PC-9 (cell line): ENCODE measurements around the gene FA2H. TPM values are rescaled to one million over a fixed set of nuclear protein-coding genes. Genes with fewer than 3 reads are reported as not detected.

Source experiments
- BruUV-seq: library from RNA; stranded (reverse); fragments of 400-500 nt; replicated peaks from 2 replicates; lab custom pipeline; 2021; lab: Mats Ljungman, UMichigan
- CTCF ChIA-PET: fragments of 300-600 bp; sonication (Branson Sonifier 250); formaldehyde crosslinking; loops from one replicate; lab custom pipeline; 2022; ENCODE audit warnings: antibody characterized with exemption; lab: Charles Lee
- POLR2A ChIA-PET: fragments of 300-600 bp; sonication (Branson Sonifier 250); formaldehyde crosslinking; loops from one replicate; lab custom pipeline; 2022; ENCODE audit warnings: antibody characterized with exemption; ENCODE audit not compliant: unreplicated experiment; lab: Charles Lee
- DNase-seq, 2 experiments: peaks; one replicate each; pipeline versions ENCODE4 v3.0.0 to v3.0.0-alpha.2; 2015 to 2022; ENCODE audit warnings: mixed read lengths in 1 of 2
- H2AFZ ChIP-seq: fragments of 200-600 bp; sonication (generic); 2 replicates; pipeline ENCODE4 v1.8.1; 2017; ENCODE audit warnings: antibody characterized with exemption
- H3F3A ChIP-seq: fragments of 200-600 bp; sonication (generic); 2 replicates; pipeline ENCODE4 v1.8.1; 2017; ENCODE audit warnings: antibody characterized with exemption, mild to moderate bottlenecking, low read depth; ENCODE audit not compliant: insufficient read depth
- H3K27ac ChIP-seq: fragments of 200-600 bp; sonication (generic); 2 replicates; pipeline ENCODE4 v1.6.1; 2016; ENCODE audit warnings: mixed run types
- H3K27me3 ChIP-seq: fragments of 200-600 bp; sonication (generic); 2 replicates; pipeline ENCODE4 v1.6.1; 2016; ENCODE audit warnings: low read depth, mixed run types; ENCODE audit not compliant: insufficient read depth
- H3K36me3 ChIP-seq: fragments of 200-600 bp; sonication (generic); 2 replicates; pipeline ENCODE4 v1.6.1; 2016; ENCODE audit warnings: low read depth, mixed run types
- H3K4me1 ChIP-seq: fragments of 200-600 bp; sonication (generic); replicated peaks from 2 replicates; pipeline ENCODE4 v1.6.1; 2016; ENCODE audit warnings: mixed run types; ENCODE audit not compliant: insufficient read depth
- H3K4me2 ChIP-seq: fragments of 200-600 bp; sonication (generic); 2 replicates; pipeline ENCODE4 v1.6.1; 2017; ENCODE audit warnings: mixed run types
- H3K4me3 ChIP-seq: fragments of 200-600 bp; sonication (generic); 2 replicates; pipeline ENCODE4 v1.6.1; 2016; ENCODE audit warnings: mixed run types
- H3K79me2 ChIP-seq: fragments of 200-600 bp; sonication (generic); 2 replicates; pipeline ENCODE4 v1.6.1; 2017; ENCODE audit warnings: low read depth, mixed run types
- H3K9me2 ChIP-seq: fragments of 200-600 bp; sonication (generic); 2 replicates; pipeline ENCODE4 v1.8.1; 2017; ENCODE audit warnings: mild to moderate bottlenecking; ENCODE audit not compliant: insufficient read depth
- H3K9me3 ChIP-seq: fragments of 200-600 bp; sonication (generic); 2 replicates; pipeline ENCODE4 v1.8.1; 2016; ENCODE audit warnings: low read depth; ENCODE audit not compliant: insufficient read depth
- H4K20me1 ChIP-seq: fragments of 200-600 bp; sonication (generic); 2 replicates; pipeline ENCODE4 v1.8.1; 2017; ENCODE audit not compliant: insufficient read depth
- EZH2 ChIP-seq: fragments of 200-600 bp; sonication (generic); IDR thresholded peaks from 2 replicates; pipeline ENCODE4 v1.8.0; 2017; ENCODE audit warnings: antibody characterized with exemption, low read depth
- intact Hi-C: fragments of 100-400 bp; cut with micrococcal nuclease; formaldehyde crosslinking; loops from one replicate; pipeline ENCODE4 v1.10.0; 2022; ENCODE audit not compliant: unreplicated experiment
- total RNA-seq: library from RNA; stranded (reverse); gene quantifications from 2 replicates; pipeline ENCODE4 v1.2.3, GENCODE V29; 2021
- TF ChIP-seq, protein P1 (sequence below): fragments of 200-600 bp; sonication (generic); conservative IDR thresholded peaks from 2 replicates; pipeline ENCODE4 v1.6.1; 2017; ENCODE audit warnings: mixed run types, antibody characterized with exemption, mild to moderate bottlenecking, moderate library complexity

The FA2H gene
- total RNA-seq, 1 experiment from 2014 or later = 3.5 TPM

- intact Hi-C loops = no loop called here
- Histone ChIP-seq H2AFZ (no peak overlapping the region), H3K27me3 (no peaks in the 10 kb centered on the region), H4K20me1 (no peaks in the 10 kb centered on the region), H3K9me3 (no peaks in the 10 kb centered on the region), H3K79me2 (no peaks in the 10 kb centered on the region), H3K4me2 (no peak overlapping the region), H3K27ac (no peak overlapping the region), H3K4me3 (no peak overlapping the region), H3K4me1 (no peaks in the 10 kb centered on the region), H3K9me2 (no peaks in the 10 kb centered on the region), H3K36me3 (no peaks in the 10 kb centered on the region), H3F3A (no peaks in the 10 kb centered on the region; the same call in 1 of the 2 replicates)
- CTCF ChIA-PET = no interaction called here
- POLR2A ChIA-PET = no interaction called here
- no peak for DNase-seq
- TF ChIP-seq, protein P1, sequence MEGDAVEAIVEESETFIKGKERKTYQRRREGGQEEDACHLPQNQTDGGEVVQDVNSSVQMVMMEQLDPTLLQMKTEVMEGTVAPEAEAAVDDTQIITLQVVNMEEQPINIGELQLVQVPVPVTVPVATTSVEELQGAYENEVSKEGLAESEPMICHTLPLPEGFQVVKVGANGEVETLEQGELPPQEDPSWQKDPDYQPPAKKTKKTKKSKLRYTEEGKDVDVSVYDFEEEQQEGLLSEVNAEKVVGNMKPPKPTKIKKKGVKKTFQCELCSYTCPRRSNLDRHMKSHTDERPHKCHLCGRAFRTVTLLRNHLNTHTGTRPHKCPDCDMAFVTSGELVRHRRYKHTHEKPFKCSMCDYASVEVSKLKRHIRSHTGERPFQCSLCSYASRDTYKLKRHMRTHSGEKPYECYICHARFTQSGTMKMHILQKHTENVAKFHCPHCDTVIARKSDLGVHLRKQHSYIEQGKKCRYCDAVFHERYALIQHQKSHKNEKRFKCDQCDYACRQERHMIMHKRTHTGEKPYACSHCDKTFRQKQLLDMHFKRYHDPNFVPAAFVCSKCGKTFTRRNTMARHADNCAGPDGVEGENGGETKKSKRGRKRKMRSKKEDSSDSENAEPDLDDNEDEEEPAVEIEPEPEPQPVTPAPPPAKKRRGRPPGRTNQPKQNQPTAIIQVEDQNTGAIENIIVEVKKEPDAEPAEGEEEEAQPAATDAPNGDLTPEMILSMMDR = no peak
- no peak for TF ChIP-seq EZH2
- BruUV-seq = no TSS peak
Observed at GRCh38 chr16:74757349-74757748, 17.3 kb downstream of the FA2H start.

GRCh38 chr16:74756203-74756602, 18.4 kb downstream of the FA2H start:
- intact Hi-C loops = no loop called here
- no TSS peak for BruUV-seq
- Histone ChIP-seq H3K4me2 (no peak overlapping the region), H3K4me1 (no peaks in the 10 kb centered on the region), H3K36me3 (no peaks in the 10 kb centered on the region), H3K27ac (no peak overlapping the region), H3K79me2 (no peaks in the 10 kb centered on the region), H3K9me2 (no peaks in the 10 kb centered on the region), H4K20me1 (no peaks in the 10 kb centered on the region), H3K9me3 (no peaks in the 10 kb centered on the region), H2AFZ (no peak overlapping the region), H3K4me3 (no peak overlapping the region), H3K27me3 (no peaks in the 10 kb centered on the region), H3F3A (no peaks in the 10 kb centered on the region; the same call in 1 of the 2 replicates)
- DNase-seq = no peak
- TF ChIP-seq EZH2 = no peak
- TF ChIP-seq, protein P1 = no peak
- CTCF ChIA-PET = no interaction called here
- POLR2A ChIA-PET = no interaction called here

- Histone ChIP-seq H2AFZ (no peak overlapping the region), H3K4me3 (no peak overlapping the region), H3K9me2 (no peaks in the 10 kb centered on the region), H3K36me3 (no peaks in the 10 kb centered on the region), H3K4me1 (no peaks in the 10 kb centered on the region), H3F3A (no peaks in the 10 kb centered on the region; the same call in 1 of the 2 replicates), H3K27ac (no peak overlapping the region), H4K20me1 (no peaks in the 10 kb centered on the region), H3K27me3 (no peaks in the 10 kb centered on the region), H3K79me2 (no peaks in the 10 kb centered on the region), H3K9me3 (no peaks in the 10 kb centered on the region), H3K4me2 (no peak overlapping the region)
- DNase-seq = no peak
- intact Hi-C loops = no loop called here
- TF ChIP-seq, protein P1 = no peak
- TF ChIP-seq EZH2 = no peak
- ChIA-PET POLR2A (no interaction called here), CTCF (interaction anchor here (0.6 kb wide), 1 partner anchor 111 kb away, joined by 13 read pairs; no protein-coding TSS in a partner anchor)
- no TSS peak for BruUV-seq
Observed at GRCh38 chr16:74753180-74753579, 21.4 kb downstream of the FA2H start.
